ENCODE results near the gene SPARC. TPM values are rescaled to one million over a fixed set of nuclear protein-coding genes. Genes with fewer than 3 reads are reported as not detected.
A peak's percentile ranks its signal among the peaks of the same experiment; 100 is the strongest.
"Not testable (repeated sequence)": the region's sequence is repeated elsewhere in the genome, so short reads cannot be mapped to it uniquely, and the experiment has no call there.

SPARC gene
- polyA plus RNA-seq, 3 donors: 1,921 to 2,648 (median 2,320) TPM

DNA sequence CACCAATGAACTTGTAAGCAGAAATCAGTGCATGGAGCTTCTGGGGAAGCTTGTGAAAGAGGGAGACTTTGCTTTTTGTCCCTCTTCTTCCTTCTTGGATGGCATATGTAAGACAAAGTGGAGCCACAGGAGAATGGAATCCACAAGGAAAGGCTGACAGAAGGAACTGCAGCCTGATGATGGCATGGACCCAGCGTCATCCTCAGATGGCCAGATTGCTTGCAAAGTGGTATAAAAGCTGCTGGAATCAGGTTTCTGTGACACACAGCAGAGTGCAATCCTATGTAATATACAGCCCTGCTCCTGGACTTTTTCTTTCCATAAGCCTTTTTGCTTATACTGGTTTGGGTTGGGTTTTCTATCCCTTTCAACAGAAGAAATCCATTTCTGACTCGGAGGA, 31.4 kb upstream of the SPARC start:
- no peak for DNase-seq (ENCODE audit: extremely low read depth in 1 of 11, low read depth in 9 of 11, low spot score in 4 of 11)

DNA sequence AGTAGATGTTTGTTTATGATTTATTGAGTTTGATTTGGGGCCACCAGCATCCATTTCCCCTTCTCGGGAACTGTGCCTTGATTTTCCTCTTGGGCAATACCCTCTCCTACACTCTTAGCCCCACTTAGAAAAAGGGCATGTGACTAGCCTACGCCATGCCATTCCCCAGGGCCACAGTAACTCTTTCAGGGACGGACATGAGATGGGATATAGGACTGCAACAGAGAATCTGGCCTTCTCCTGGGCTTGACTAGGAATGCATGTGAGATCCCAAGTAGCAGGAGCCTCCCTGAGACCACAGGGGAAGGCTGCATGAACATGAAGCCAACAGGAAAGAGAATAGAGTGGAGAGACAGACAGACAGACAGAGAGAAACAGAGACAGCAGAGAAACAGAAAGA, 30.7 kb upstream of the SPARC start:
- no peak for DNase-seq (ENCODE audit: extremely low read depth in 1 of 11, low read depth in 9 of 11, low spot score in 4 of 11)

DNA sequence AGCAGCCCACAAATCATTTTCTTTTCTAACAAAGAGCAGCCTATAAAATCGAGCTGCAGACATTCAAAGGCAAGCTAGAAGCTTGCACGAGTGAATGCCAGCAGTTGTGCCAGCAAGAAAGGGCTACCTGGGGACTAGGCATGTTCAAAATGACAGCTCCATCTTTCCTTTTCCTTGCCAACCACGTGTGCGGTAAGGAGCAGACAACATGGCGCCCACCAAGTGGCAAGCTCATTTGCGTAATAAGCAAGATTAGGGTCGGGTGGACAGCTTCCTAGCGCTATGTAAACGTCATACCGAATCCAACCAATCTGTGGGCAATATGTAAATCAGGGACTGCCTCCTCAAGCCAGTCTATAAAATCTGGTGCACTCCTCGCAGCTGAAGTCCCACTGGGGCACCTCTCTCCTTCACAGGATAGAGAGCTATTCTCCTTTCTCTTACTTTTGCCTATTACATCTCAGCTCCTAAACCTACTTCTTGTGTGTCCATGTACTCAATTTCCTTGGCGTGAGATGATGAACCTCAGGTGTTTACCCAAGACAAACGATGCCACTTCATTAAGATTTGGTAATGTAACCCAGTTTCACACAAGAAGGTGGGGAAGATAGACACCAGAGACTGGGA, 22.5 kb upstream of the SPARC start:
- DNase-seq (ENCODE audit: extremely low read depth in 1 of 11, low read depth in 9 of 11, low spot score in 4 of 11): no peak

DNA sequence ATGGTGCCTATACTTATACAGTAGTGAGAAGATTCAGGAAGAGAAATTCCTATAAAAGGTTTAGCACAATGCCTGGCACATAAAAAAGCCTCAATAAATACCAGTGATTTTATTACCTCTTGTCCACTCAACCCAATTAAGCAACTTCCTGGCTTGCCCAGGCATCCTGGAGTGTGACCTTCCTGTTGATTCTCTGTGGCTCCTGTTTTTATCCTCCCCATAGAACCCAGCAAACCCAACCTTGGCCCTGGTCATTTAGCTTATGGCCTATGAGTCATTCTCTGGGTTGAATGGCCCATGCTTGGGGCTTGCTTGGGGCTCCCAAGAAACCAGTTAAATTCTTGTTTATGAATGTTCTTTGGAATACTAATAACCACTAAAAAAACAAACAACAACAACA, 21.4 kb upstream of the SPARC start:
- DNase-seq (ENCODE audit: extremely low read depth in 1 of 11, low read depth in 9 of 11, low spot score in 4 of 11): no peak

DNA sequence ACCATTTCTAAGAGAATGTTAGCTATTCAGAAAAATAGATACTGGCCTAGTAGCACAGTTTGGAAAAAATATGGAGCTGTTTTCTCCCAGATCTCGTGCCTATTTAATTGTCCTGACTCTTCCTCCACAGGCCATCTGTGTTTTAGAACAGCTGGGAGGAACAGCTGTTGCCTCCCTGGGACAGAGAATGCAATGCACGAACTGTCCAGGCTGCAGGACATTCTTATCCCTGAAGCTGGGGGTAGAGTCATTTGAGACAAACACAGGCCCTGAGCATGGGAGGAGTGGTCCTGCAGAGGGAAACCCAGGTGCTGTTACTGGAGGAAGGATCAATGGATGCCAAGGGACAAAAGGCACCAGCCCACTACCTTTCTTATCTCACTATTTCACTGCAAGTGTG, 20.9 kb upstream of the SPARC start:
- DNase-seq (ENCODE audit: extremely low read depth in 1 of 11, low read depth in 9 of 11, low spot score in 4 of 11): peak in 1 of 11 donors; percentile 51

DNA sequence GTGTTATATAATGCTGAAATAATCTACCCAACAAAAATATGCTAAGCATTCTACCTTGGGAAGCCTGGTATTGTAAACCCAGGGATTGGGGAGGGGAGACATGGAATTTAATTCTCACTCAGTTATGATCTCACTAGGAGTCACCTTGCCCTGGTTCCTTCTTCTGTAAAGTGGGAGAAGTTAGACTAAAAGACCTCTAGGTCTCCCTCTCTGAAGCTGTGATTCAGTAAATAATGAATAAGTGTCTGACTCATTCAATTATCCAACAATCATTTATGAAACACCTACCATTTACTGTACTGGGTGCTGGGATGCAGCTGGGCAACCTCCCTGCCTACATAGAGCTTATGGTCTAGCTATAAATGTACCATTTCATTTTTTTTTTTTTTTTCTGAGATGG, 20.2 kb upstream of the SPARC start:
- DNase-seq (ENCODE audit: extremely low read depth in 1 of 11, low read depth in 9 of 11, low spot score in 4 of 11): no peak

DNA sequence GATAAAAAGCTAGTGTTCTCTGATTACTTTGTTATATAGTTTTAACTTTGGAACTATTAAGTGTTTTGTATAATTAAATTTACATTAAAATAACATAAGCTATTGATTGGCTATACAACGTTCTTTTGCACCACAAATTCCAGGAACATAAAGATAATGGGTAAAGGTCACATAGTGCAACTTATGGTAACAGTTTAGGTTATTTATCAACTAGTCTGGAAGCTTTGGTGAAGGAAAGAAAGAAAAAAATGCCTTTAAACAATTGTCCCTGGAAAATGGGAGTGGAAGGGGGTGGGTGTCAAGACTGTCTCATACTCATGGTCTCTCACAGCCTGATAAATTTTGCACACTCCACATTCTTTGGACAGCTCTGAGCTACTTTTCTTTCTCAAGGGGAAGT, 17.1 kb upstream of the SPARC start:
- DNase-seq (ENCODE audit: extremely low read depth in 1 of 11, low read depth in 9 of 11, low spot score in 4 of 11): no peak

DNA sequence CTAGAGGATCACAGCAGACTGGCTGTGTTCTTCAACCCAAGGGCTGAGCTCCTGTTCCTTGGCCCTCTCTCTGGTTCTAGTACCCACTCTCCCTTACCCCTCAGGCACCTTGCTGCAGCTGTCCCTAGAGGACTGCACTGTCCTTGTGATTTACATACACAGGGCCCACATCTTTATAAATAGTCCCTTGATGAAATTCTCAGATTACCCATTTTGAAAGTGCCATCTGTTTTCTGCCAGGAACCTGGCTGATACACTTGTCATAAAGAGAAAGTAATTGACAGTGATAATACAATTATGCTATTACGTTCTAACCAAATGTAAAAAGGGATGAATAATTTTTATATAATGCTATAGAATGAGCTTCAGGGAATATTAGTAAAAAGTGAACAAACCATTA, 16.5 kb upstream of the SPARC start:
- no peak for DNase-seq (ENCODE audit: extremely low read depth in 1 of 11, low read depth in 9 of 11, low spot score in 4 of 11)

DNA sequence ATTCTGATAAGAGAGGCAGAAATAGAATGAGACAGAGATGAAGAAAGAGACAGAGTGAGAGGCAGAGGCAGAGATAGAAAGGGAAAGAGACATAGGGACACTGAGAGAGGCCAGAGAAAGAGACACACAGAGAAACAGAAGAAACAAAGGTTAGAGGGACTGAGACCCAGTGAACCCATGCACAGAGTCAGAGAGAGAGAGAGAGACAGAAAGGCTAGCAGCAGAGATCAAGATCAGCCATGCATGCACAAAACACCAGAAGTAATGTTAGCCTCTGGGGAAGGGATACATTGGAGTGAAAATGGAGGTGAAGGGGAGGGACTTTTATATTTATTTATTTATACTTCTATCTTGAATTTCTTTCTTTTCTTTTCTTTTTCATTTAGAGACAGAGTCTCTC, 14.1 kb upstream of the SPARC start:
- no peak for DNase-seq (ENCODE audit: extremely low read depth in 1 of 11, low read depth in 9 of 11, low spot score in 4 of 11)

DNA sequence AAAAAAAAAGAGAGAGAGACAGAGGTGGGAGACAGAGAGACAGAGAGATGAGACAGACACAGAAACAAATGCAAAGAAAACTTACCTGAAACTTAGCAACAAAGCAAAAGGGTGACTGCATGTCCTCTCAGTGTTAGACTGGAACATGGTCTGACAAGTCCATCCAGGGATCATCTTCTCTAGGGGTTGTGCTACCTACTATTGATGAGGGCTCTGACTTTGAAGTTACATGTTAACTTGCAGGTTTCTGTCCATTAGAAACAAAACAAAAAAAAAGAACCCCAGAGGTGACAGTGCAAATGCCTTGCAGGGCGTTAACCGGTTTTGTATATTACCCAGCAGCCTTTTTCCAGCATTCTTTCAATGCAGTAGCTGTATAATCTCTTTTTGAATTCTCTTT, 13.6 kb upstream of the SPARC start:
- DNase-seq (ENCODE audit: extremely low read depth in 1 of 11, low read depth in 9 of 11, low spot score in 4 of 11): no peak

DNA sequence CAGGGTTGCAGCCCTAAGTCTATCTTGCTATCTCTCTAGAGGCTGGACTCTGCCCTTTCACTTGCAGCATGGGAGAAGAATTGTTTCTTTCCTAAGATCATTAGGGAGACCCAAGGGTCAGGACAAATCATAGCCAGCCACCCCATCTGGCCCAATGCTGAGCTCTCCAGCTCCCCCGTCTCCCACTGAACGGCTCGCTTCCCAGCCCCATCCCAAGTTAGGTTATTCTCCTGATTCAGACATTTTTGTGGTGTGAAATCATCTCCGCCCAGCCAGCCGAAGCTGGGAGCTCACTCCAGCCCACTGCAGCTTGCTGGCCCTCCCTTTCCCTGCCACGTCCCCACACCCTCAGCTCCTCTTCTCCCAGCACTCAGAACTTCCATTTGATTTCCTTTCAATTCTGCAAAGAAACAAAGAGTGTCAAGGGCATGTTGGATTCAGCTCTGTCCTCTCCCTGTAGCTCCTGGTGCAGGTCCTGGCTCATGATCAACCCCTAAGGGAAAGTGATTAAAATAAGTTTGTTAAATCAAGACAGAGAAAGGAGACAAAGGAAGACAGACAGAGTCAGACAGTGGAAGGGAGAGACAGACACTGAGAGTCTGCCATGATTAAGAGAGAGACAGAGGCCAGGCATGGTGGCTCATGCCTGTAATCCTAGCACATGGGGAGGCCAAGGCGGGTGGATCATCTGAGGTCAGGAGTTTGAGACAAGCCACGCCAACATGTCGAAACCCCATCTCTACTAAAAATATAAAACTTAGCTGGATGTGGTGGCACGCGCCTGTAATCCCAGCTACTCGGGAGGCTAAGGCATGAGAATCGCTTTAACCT, 12.6 kb upstream of the SPARC start:
- peak in 8 of 11 donors; percentile 62 to 89 (median 82) for DNase-seq (ENCODE audit: extremely low read depth in 1 of 11, low read depth in 9 of 11, low spot score in 4 of 11)

DNA sequence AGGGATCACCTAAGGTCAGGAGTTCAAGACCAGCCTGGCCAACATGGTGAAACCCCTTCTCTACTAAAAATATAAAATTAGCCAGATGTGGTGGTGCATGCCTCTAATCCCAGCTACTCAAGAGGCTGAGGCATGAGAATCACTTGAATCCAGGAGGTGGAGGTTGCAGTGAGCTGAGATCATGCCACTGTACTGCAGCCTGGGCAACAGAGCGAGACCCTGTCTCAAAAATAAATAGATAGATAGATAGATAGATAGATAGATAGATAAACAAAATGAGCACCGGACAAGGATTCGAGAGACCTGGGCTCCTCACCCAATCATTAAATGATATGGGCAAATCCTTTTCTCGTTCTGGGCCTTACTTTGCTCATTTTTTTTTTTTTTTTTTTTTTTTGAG, 11.4 kb upstream of the SPARC start:
- DNase-seq (ENCODE audit: extremely low read depth in 1 of 11, low read depth in 9 of 11, low spot score in 4 of 11): not testable (repeated sequence)

DNA sequence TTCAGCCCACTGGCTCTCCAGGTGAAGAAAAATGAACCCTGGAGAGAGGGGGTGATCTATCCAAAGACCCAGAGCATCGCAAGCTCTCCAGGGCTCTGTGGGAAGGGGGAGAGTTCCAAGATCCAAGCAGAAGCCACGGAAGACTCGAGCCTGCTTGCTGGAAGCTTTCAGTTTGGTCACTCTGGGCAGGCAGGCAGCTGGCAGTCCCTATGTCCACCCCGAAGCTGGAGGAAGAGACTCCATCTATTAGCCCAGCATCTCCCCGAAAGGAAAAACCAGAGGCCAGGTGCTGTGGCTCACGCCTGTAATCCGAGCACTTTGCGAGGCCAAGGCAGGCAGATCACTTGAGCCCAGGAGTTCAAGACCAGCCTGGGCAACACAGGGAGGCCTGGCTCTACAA, 10.7 kb upstream of the SPARC start:
- DNase-seq (ENCODE audit: extremely low read depth in 1 of 11, low read depth in 9 of 11, low spot score in 4 of 11): no peak

DNA sequence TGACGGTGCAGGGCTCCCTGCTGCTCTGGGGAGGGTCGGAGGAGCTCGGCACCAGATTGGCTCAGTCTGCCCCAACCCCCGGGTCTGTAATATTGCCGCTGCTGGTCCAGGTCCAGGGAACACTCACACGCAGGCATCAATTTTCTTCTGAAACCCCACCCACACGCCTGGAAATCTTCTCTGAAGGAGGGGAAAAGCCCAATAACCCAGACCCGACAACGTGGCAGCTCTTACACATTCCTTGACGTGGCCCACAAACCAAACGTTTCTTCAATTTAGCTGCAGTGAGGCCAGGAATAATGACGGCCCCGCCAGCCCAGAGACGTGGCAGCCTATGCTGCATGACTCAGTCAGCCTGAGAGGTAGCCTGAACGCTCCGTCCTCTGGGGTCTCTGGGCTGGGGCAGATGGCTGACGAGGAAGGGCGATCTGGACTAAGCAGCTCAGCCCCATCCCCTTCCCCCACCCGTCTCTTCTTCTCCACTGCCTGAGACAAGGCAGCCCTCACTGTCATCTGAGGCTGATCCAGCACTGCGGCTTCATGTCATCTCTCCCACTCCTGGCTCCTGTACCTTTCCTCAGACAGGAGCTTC, 9.9 kb upstream of the SPARC start:
- DNase-seq (ENCODE audit: extremely low read depth in 1 of 11, low read depth in 9 of 11, low spot score in 4 of 11): peak in 6 of 11 donors; percentile 55 to 80 (median 71)

DNA sequence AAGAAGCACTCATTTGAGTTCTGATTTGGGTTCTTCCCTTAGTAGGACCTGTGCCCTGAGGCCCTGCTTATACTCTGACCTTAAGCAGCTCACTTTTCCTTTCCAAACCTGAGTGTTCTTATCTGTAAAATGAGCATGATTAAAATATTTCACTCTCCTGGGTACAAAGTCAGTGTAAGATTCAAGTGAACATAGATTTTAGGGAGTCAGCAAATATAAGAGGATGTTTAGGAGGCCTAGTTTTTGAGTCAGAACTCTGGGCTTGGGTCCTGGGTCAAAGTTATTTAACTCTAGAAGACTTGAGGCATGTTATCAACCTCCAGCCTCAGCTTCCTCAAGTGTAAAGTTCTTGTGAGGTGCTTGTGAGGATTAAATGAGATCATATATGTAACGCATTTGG, 8.7 kb upstream of the SPARC start:
- DNase-seq (ENCODE audit: extremely low read depth in 1 of 11, low read depth in 9 of 11, low spot score in 4 of 11): no peak

DNA sequence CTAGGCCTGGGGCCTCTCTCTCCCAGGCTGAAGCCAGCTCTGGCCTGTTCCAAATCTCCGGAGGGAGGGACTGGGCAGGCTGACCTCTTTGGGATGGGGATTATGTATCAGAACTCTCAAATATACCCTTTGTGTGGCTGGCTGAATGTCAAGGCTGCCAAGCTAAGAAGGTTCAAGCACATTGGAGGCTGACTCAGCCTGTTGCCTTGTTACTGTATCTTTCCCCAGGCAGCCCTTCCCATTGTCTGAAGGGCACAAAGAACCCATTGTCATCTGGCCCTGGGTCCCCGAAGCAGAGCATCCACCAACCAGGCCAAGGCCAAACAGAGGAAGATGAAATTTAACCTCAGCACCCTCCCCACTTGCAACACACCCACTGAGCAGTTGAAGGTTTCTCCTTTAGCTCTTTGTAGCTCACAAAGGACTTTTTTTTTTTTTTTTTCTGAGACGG, 7.3 kb upstream of the SPARC start:
- no peak for DNase-seq (ENCODE audit: extremely low read depth in 1 of 11, low read depth in 9 of 11, low spot score in 4 of 11)

DNA sequence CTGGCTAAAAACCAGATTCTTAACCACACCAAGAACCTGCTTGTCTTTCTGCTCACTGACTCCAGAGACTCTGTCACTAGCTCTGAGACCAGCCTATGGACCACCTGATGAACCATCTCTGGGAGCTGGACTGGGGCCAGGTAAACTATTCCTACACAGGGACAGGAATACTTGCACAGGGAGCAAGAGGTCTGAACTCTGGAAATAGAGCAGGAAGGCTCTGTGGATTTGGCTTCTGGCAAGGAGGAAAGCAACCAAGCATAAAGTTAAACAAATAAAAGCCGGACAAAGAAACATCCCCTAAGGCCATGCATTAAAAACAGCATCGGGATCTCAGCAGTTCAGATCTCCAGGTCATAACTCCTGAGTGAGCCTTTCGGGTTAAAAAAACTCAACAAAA, 5.6 kb upstream of the SPARC start:
- DNase-seq (ENCODE audit: extremely low read depth in 1 of 11, low read depth in 9 of 11, low spot score in 4 of 11): no peak

DNA sequence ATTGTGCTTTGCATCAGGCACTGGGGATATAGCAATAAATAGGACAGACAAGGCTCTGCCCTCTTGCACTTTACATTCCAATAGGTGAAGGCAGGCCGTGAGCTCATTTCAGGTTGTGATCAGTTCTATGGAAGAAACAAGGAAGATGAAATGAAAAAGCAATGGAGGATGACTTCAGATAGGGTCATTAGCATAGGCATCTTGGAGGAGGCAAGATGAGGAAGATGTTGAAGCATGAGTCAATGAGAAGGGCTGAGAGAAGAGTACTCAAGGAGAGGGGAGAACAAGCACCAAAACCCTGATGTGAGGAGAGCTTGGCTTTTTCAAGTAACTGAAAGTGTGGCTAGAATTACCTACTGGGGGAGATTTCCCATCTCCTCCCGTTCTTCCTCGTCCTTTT, 5.0 kb upstream of the SPARC start:
- DNase-seq (ENCODE audit: extremely low read depth in 1 of 11, low read depth in 9 of 11, low spot score in 4 of 11): no peak

DNA sequence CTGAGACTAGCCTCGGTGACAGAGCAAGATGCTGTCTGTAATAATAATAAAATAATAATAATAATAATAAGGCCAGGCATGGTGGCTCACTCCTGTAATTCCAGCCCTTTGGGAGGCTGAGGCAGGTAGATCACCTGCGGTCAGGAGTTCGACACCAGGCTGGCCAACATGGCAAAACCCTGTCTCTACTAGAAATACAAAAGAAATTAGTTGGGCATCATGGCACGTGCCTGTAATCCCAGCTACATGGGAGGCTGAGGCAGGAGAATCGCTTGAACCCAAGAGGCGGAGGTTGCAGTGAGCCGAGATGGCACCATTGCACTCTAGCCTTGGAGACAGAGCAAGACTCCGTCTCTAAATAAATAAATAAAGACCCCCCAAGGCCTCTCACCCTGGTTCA, 2.9 kb upstream of the SPARC start:
- not testable (repeated sequence) for DNase-seq (ENCODE audit: extremely low read depth in 1 of 11, low read depth in 9 of 11, low spot score in 4 of 11)

DNA sequence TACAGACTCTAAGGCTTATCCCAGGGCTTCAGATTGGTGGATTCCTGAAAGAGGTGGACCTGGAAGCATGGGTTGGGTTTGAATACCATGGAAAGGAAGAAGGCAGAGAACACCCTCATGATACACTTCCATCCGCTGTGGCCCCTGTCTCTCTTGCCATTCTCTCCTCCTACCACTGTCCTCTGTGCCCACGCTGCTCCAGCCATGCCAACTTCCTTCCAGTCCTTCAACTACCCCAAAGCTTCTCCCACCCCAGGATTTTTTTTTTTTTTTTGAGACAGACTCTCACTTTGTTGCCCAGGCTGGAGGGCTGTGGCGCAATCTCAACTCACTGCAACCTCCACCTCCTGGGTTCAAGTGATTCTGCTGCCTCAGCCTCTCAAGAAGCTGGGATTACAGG, 1.7 kb upstream of the SPARC start:
- no peak for DNase-seq (ENCODE audit: extremely low read depth in 1 of 11, low read depth in 9 of 11, low spot score in 4 of 11)

Data from renal cortex interstitium (tissue), 11 donors.